T-helper 2 cell treated with Interferon-gamma antibody and Interleukin-4, amounts not matched to agents 5 μg/mL and 100 μg/mL, for 36 hours (primary cell): Measurements from ENCODE around the gene SLC25A18.
"Not testable (repeated sequence)": the region's sequence is repeated elsewhere in the genome, so short reads cannot be mapped to it uniquely, and the experiment has no call there.

ENCODE experiments used
- DNase-seq: peaks from one replicate; pipeline ENCODE4 v3.0.0; 2021; ENCODE audit warnings: low spot score
- H3K27ac Mint-ChIP-seq: one replicate; pipeline ENCODE4 v1.8.0; 2021; ENCODE audit warnings: mild to moderate bottlenecking, mixed read lengths
- H3K27me3 Mint-ChIP-seq: one replicate; pipeline ENCODE4 v1.8.0; 2021; ENCODE audit warnings: low read depth, mixed read lengths
- H3K36me3 Mint-ChIP-seq: one replicate; pipeline ENCODE4 v1.8.0; 2021; ENCODE audit warnings: low read depth, mixed read lengths
- H3K4me1 Mint-ChIP-seq: one replicate; pipeline ENCODE4 v1.8.0; 2021; ENCODE audit warnings: low read depth, mixed read lengths
- H3K4me3 Mint-ChIP-seq: one replicate; pipeline ENCODE4 v1.8.0; 2022; ENCODE audit warnings: mild to moderate bottlenecking, moderate library complexity, mixed read lengths
- H3K9me3 Mint-ChIP-seq: one replicate; pipeline ENCODE4 v1.8.0; 2021; ENCODE audit warnings: mixed read lengths

The SLC25A18 gene

DNA sequence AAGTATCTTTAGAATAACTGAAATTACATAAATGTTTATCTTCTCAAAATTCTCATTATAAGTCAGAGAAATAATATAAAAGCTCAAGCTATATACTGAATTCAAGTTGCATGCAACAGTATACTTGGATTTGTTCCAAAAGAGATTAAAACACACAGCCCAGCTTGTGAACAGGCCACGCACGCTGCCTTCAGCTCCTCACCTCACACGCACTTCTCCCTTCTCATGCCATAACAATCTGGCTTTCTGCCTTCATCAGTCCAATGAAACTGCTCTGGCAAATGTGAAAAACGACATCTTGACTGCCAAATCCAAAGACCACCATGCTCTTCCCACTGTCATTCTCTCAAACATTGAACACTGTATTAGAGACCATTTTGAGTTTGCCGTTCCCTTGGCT is 43.2 kb downstream of the SLC25A18 start:
- H3K27ac Mint-ChIP-seq = no peak overlapping the region
- H3K9me3 Mint-ChIP-seq = no peaks in the 10 kb centered on the region
- no peak overlapping the region for H3K4me3 Mint-ChIP-seq
- peaks cover 4% of the 10 kb centered on the region for H3K36me3 Mint-ChIP-seq
- H3K27me3 Mint-ChIP-seq = no peaks in the 10 kb centered on the region
- peaks cover 2% of the 10 kb centered on the region for H3K4me1 Mint-ChIP-seq
- no peak for DNase-seq

DNA sequence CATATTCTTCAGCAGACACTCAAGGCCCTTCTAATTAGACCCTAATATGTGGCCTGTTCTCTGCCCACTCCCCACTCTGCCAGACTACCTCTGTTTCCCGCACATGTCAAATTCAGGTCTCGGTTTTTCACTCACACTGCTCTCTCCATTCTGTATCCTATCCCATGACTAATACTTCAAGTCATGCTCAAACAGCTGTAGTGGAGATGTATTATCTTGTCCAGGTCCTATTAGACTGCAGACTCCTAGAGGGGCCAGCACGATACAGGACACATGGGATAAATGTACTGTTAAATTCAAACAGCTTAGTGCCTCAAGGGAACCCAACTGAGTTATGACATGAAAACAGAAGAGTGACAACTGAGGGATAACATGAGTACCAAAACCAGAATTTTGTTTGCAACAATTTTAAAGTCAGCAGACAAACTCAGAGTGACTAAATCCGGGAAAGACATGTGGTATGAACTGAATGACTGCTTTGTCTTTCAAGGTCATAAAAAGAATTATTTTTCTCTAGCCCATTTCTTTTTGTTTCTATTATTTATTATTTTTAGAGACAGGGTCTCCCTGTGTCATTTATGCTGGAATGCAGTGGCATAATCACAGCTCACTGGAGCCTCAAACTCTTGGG is 44.7 kb downstream of the SLC25A18 start:
- Mint-ChIP-seq H3K27me3 (no peaks in the 10 kb centered on the region), H3K27ac (no peak overlapping the region), H3K4me3 (no peak overlapping the region), H3K36me3 (peaks cover 10% of the 10 kb centered on the region), H3K4me1 (peaks cover 2% of the 10 kb centered on the region), H3K9me3 (no peaks in the 10 kb centered on the region)
- no peak for DNase-seq

DNA sequence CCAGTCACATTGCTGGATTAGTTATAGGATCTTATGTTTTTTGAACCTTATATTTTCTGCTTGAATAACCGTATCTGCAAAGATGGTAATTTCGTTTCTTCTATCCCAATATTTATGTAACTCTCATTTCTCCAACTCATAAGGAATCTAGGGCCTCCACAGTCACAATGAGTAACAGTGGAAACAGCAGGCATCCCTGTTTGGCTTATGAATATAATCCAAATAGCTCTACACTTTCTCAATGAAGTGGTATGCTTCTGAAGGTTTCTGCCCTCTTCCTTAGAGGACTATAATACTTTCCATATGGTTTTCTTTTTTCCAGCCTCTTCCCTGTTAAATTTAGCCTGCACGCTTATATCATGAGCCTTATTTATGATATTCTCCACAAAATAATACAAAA is 48.8 kb downstream of the SLC25A18 start:
- Mint-ChIP-seq H3K9me3 (no peaks in the 10 kb centered on the region), H3K36me3 (peaks cover 10% of the 10 kb centered on the region), H3K4me3 (no peak overlapping the region), H3K27me3 (no peaks in the 10 kb centered on the region), H3K4me1 (no peaks in the 10 kb centered on the region), H3K27ac (no peak overlapping the region)
- DNase-seq = no peak

DNA sequence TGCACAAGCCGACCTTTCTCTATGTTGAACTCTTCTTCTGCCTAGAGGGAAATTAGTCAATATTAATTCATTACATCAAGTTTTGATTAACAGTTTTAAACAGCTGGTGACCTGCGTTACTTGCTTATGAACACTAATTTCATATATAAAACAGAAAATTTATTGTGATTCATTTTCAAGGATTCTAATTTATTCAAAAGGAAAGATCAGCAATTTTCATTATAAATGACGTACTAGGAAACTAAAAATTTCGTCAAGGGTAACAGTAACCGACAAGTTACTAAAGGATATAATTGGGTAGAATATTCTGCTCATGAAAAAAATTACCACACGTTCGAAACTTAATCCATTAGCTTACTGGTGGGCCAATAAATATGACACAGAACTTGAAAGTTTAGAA is 50.0 kb downstream of the SLC25A18 start:
- H3K27ac Mint-ChIP-seq = no peak overlapping the region
- no peak for DNase-seq
- H3K27me3 Mint-ChIP-seq = no peaks in the 10 kb centered on the region
- H3K36me3 Mint-ChIP-seq = peaks cover 10% of the 10 kb centered on the region
- H3K4me1 Mint-ChIP-seq = no peaks in the 10 kb centered on the region
- H3K9me3 Mint-ChIP-seq = no peaks in the 10 kb centered on the region
- H3K4me3 Mint-ChIP-seq = no peak overlapping the region

DNA sequence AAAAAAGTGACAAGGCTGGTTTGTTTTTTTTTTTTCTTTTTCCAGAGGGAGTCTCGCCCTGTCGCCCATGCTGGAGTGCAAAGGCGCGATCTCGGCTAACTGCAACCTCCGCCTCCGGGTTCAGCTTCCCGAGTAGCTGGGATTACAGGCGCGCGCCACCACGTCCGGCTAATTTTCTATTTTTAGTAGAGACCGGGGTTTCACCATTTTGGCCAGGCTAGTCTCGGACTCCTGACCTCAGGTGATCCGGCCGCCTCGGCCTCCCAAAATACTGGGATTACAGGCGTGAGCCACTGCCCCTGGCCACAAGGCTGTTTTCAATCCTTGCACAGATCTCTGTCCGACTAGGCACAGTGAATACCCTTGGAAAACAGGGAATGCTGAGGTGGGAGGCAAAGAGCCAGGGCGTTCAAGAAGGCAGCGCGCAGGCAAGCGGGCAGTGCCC is 64.7 kb downstream of the SLC25A18 start:
- H3K27ac Mint-ChIP-seq = peak overlapping the region; percentile 84
- no peaks in the 10 kb centered on the region for H3K9me3 Mint-ChIP-seq
- H3K4me1 Mint-ChIP-seq = peaks cover 7% of the 10 kb centered on the region
- H3K36me3 Mint-ChIP-seq = peaks cover 15% of the 10 kb centered on the region
- peak overlapping the region; percentile 90 for H3K4me3 Mint-ChIP-seq
- no peaks in the 10 kb centered on the region for H3K27me3 Mint-ChIP-seq
- DNase-seq = no peak

DNA sequence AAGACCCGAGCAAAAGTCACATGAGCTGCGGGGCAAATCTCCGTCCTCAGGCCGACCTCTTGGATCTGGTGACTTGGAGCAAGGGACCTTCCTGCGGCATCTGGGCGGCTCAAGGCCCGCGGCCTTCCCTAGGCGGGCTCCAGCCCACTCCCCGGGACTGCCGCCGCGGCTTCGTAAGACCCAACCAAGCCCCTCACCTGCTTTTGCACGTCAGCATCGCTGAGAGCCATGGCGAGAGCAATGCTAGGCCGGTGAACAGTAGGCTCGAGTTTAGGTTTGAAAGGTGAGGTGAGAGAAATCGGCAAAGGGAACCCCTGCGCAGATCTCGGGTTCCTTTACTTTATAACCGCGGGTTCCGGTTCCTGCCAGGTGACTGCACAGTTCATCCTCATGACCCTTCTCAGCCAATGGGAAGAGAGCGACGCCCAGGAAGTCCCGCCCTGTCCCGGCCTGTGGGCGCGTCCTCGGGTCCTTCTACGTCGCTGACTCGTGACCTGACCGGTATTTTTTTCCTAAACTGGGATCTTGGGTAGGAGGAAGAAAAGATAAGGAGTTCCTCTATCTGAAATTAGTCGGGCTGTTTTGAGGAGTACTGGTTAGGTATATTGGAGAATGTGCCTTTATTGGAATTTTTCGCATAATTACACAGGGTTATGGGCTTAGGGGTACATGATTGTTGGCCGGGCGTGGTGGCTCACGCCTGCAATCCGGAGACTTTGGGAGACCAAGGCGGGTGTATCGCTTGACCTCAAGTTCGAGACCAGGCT is 65.3 kb downstream of the SLC25A18 start, which contains the start of gene ATP6V1E1:
ATP6V1E1 (minus strand) TSS at position 344 of the 767 bp plus-strand sequence; CDS start at position 230, 114 bp downstream.
- Mint-ChIP-seq H3K4me1 (peaks cover 7% of the 10 kb centered on the region), H3K27ac (peak within 1 kb of the TSS; percentile 84), H3K27me3 (no peaks in the 10 kb centered on the region), H3K9me3 (no peaks in the 10 kb centered on the region), H3K4me3 (peak within 1 kb of the TSS; percentile 90), H3K36me3 (peaks cover 14% of the 10 kb centered on the region)
- DNase-seq = peak; percentile 95

DNA sequence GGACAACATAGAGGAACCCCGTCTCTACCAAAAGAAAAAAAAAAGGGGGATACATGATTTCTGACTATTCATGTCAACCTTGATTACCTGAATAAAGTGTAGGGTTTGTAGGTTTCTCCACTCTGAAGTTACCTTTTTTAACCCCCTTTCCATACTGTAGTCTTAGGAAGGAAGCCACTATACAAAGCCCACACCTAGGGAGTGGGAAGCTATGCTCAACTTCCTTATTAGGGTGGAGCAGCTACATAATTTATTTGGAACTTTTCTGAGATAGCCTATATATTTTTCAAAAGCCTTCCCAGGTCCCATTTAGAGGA is 65.8 kb downstream of the SLC25A18 start:
- DNase-seq = no peak
- Mint-ChIP-seq H3K4me1 (peaks cover 3% of the 10 kb centered on the region), H3K4me3 (peak overlapping the region; percentile 90), H3K9me3 (no peaks in the 10 kb centered on the region), H3K36me3 (peaks cover 8% of the 10 kb centered on the region), H3K27ac (peak overlapping the region; percentile 84), H3K27me3 (no peaks in the 10 kb centered on the region)

DNA sequence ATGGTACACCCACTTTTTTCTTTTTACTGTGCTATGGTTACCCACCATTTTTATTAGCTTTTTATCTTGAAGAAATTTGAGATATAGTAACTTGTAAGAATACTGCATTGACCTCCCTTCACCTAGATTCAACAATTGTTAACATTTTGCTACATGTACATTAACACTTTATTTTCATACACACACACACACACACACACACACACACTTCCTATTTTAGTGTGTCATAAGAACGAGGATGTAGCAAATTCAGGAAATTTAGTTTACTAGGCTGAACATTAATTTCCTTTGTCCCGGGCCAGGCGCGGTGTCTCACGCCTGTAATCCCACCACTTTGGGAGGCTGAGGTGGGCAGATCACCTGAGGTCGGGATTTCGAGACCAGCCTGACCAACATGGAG is 66.3 kb downstream of the SLC25A18 start:
- no peaks in the 10 kb centered on the region for H3K27me3 Mint-ChIP-seq
- peaks cover 8% of the 10 kb centered on the region for H3K36me3 Mint-ChIP-seq
- H3K27ac Mint-ChIP-seq = peak overlapping the region; percentile 52
- H3K4me3 Mint-ChIP-seq = peak overlapping the region; percentile 90
- no peaks in the 10 kb centered on the region for H3K9me3 Mint-ChIP-seq
- peaks cover 3% of the 10 kb centered on the region for H3K4me1 Mint-ChIP-seq
- DNase-seq = no peak

DNA sequence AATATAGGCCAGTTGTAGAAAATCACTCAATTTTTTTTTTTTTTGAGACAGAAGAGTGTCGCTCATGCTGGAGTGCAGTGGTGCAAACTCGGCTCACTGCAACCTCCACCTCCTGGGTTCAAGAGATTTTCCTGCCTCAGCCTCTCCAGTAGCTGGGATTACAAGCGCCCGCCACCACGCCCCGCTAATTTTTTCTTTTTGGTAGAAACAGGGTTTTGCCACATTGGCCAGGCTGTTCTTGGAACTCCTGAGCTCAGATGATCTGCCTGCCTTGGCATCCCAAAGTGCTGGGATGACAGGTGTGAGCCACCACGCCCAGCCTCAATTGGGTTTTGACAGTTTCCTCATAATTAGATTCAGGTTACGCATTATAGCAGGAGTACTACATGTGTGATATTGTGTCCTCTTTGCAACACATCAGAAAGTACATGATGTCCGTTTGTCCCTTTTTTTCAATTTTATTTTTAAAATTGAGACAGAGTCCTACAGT is 67.8 kb downstream of the SLC25A18 start:
- no peaks in the 10 kb centered on the region for H3K27me3 Mint-ChIP-seq
- H3K4me1 Mint-ChIP-seq = peaks cover 3% of the 10 kb centered on the region
- H3K27ac Mint-ChIP-seq = no peak overlapping the region
- no peak overlapping the region for H3K4me3 Mint-ChIP-seq
- no peaks in the 10 kb centered on the region for H3K9me3 Mint-ChIP-seq
- peaks cover 6% of the 10 kb centered on the region for H3K36me3 Mint-ChIP-seq
- no peak for DNase-seq

DNA sequence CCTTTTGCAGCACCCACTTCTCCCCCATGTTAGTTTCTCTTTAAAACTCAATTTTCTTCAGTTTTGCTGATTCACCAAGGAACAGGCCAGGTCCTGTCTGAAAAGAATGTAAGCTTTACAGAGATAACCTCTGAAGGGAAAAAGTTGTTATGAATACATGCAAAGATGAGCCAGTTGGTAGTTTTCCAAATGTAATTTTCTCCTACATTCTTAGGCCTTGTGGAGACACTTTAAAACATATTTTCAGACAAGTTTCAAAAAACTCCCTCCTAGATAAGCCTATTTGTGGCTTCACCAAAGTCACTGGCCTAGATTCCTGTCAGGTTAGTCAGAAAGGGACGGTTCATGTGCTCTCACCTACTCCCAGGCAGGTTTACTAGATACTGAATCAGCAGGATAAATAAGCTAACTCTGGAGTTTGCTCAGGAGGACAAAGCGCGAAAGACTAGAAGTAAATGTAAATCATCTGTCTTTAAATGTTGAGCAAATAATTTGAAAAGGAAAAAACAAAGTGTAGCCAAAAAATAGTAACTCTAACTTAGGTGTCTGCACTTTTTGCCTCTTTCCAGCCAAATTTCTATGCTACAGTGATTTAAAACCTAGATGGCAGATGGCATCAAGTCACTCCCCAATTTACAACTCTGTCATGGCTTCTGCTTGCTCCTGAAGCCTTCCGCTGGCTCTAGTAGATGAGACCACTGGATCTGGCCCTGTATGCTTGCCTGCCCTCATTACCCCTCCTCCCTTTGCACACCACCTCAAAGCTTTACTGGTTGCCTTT is 70.1 kb downstream of the SLC25A18 start:
- H3K27me3 Mint-ChIP-seq = no peaks in the 10 kb centered on the region
- no peak for DNase-seq
- peaks cover 10% of the 10 kb centered on the region for H3K4me1 Mint-ChIP-seq
- no peaks in the 10 kb centered on the region for H3K9me3 Mint-ChIP-seq
- H3K4me3 Mint-ChIP-seq = no peak overlapping the region
- H3K27ac Mint-ChIP-seq = no peak overlapping the region
- H3K36me3 Mint-ChIP-seq = peaks cover 3% of the 10 kb centered on the region

DNA sequence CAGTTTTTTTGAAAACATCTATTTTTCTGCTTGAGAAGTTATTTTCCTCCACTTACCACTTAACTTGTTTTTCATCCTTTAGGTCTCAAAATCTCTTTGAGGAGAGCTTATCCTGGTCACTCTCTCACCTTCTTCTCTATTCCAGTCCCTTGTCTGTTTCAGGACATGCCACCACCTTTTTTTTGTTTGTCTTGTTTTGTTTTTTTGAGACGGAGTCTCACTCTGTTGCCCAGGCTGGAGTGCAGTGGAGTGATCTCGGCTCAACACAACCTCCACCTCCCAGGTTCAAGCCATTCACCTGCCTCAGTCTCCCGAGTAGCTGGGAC is 70.7 kb downstream of the SLC25A18 start:
- H3K4me3 Mint-ChIP-seq = no peak overlapping the region
- H3K27ac Mint-ChIP-seq = no peak overlapping the region
- no peaks in the 10 kb centered on the region for H3K36me3 Mint-ChIP-seq
- H3K9me3 Mint-ChIP-seq = no peaks in the 10 kb centered on the region
- peaks cover 10% of the 10 kb centered on the region for H3K4me1 Mint-ChIP-seq
- H3K27me3 Mint-ChIP-seq = no peaks in the 10 kb centered on the region
- no peak for DNase-seq

DNA sequence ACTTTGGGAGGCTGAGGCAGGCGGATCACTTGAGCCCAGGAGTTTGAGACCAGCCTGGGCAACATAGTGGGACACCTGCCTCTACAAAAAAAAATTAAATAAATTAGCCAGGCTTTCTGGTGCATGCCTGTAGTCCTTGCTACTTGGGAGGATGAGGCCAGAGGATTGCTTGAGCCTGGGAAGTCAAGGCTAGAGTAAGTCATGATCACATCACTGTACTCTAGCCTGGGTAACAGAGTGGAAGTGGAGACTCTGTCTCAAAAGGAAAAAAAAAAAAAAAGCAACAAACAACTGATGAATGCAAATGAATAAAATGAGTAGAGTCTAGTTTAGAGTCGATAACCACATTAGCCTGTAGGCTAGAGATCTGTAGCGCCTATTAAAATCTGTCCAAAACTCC is 71.4 kb downstream of the SLC25A18 start:
- peaks cover 12% of the 10 kb centered on the region for H3K4me1 Mint-ChIP-seq
- H3K27me3 Mint-ChIP-seq = no peaks in the 10 kb centered on the region
- H3K4me3 Mint-ChIP-seq = no peak overlapping the region
- no peak overlapping the region for H3K27ac Mint-ChIP-seq
- H3K9me3 Mint-ChIP-seq = no peaks in the 10 kb centered on the region
- no peaks in the 10 kb centered on the region for H3K36me3 Mint-ChIP-seq
- DNase-seq = no peak

DNA sequence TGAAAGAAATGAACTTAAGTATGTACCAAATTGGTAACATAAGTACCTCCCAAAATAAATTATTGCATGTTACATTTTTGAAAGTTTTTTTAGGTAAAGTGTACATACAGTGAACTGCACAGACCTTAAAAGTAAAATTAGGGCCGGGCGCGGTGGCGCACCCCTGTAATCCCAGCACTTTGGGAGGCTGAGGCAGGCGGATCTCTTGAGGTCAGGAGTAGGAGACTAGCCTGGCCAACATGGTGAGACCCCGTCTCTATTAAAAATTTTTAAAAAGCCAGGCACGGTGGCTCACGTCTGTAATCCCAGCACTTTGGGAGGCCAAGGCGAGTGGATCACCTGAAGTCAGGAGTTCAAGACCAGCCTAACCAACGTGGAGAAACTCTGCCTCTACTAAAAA is 73.6 kb downstream of the SLC25A18 start:
- peaks cover 17% of the 10 kb centered on the region for H3K4me1 Mint-ChIP-seq
- not testable (repeated sequence) for H3K36me3 Mint-ChIP-seq, H3K27me3 Mint-ChIP-seq, H3K9me3 Mint-ChIP-seq, DNase-seq, H3K27ac Mint-ChIP-seq, H3K4me3 Mint-ChIP-seq
